Measurements from ENCODE around the gene PIGZ. TPM values are rescaled to one million over a fixed set of nuclear protein-coding genes. Genes with fewer than 3 reads are reported as not detected.

The PIGZ gene
- total RNA-seq, 1 donor from 2014 or later: 4.7 TPM

DNA sequence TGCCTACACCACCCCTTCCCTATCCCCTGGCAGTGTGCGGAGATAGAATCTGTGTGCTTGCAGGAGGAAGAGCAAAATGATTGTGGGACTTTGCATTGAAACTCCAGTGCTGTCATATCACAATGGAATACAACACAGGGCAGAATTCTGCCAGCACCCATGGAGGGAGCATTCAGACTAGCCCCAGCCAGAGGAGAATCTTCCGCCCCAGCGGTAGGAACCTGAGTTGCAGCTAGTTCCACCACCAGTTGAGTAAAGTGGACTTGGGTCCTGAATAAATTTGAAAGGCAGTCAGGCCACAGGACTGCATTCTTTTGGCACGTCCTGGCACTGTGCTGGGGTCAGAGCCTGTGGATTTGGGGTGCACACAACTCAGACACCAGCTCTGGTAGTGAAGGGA, 53.8 kb downstream of the PIGZ start:
- Mint-ChIP-seq H3K27me3 (no peaks in the 10 kb centered on the region), H3K27ac (peak overlapping the region; percentile 53), H3K4me1 (ENCODE audit: low read depth) (no peaks in the 10 kb centered on the region), H3K4me3 (ENCODE audit: low read depth) (no peak overlapping the region), H3K36me3 (ENCODE audit: insufficient read depth) (peaks cover 29% of the 10 kb centered on the region), H3K9me3 (ENCODE audit: low read depth) (peaks cover 7% of the 10 kb centered on the region)
- TF ChIP-seq, protein P1, sequence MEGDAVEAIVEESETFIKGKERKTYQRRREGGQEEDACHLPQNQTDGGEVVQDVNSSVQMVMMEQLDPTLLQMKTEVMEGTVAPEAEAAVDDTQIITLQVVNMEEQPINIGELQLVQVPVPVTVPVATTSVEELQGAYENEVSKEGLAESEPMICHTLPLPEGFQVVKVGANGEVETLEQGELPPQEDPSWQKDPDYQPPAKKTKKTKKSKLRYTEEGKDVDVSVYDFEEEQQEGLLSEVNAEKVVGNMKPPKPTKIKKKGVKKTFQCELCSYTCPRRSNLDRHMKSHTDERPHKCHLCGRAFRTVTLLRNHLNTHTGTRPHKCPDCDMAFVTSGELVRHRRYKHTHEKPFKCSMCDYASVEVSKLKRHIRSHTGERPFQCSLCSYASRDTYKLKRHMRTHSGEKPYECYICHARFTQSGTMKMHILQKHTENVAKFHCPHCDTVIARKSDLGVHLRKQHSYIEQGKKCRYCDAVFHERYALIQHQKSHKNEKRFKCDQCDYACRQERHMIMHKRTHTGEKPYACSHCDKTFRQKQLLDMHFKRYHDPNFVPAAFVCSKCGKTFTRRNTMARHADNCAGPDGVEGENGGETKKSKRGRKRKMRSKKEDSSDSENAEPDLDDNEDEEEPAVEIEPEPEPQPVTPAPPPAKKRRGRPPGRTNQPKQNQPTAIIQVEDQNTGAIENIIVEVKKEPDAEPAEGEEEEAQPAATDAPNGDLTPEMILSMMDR (IDR thresholded peaks at IDR 0.05; ENCODE audit: unreplicated experiment): no peak
- DNase-seq (ENCODE audit: low spot score, unreplicated experiment): no peak

DNA sequence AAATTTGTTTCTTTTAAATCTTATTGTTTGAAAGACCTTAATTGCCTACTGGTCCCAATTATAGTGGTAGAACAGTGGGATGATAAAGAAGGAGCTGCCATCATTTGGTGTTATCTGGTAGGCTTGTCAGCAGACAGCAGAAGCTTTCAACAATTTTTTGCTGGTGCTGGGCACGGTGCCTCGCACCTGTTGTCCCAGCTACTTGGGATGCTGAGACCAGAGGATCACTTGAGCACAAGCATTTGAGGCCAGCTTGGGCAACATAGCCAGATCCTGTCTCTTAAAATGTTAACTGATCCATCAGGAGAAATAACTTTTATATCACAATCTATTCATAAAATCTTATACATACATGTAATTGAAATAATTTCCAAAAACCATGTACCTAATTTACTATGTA, 64.9 kb downstream of the PIGZ start:
- Mint-ChIP-seq H3K4me3 (ENCODE audit: low read depth) (no peak overlapping the region), H3K36me3 (ENCODE audit: insufficient read depth) (peaks cover 31% of the 10 kb centered on the region), H3K9me3 (ENCODE audit: low read depth) (no peaks in the 10 kb centered on the region), H3K27me3 (no peaks in the 10 kb centered on the region), H3K4me1 (ENCODE audit: low read depth) (no peaks in the 10 kb centered on the region), H3K27ac (no peak overlapping the region)
- no peak for DNase-seq (ENCODE audit: low spot score, unreplicated experiment)
- TF ChIP-seq, protein P1 (IDR thresholded peaks at IDR 0.05; ENCODE audit: unreplicated experiment): no peak

DNA sequence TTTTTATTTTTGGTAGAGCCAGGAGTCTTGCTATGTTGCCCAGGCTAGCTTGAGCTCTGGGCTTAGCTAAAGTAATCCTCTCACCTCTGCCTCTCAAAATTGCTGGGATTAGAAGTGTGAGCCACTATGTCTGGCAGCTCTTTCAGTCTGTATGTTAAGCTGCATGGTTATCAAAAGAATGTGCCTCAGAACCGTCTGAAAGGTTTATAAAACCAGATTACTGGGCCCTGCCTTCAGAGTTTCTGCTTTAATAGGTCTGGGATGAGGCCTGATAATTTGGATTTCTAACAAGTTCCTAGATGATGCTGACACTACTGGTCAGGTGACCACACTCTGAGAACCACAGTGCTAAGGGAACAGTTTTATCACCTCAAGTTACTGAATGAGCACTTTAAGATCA, 66.3 kb downstream of the PIGZ start:
- peaks cover 25% of the 10 kb centered on the region for H3K36me3 Mint-ChIP-seq (ENCODE audit: insufficient read depth)
- TF ChIP-seq, protein P1 (IDR thresholded peaks at IDR 0.05; ENCODE audit: unreplicated experiment): no peak
- no peak overlapping the region for H3K27ac Mint-ChIP-seq
- H3K27me3 Mint-ChIP-seq: no peaks in the 10 kb centered on the region
- no peaks in the 10 kb centered on the region for H3K9me3 Mint-ChIP-seq (ENCODE audit: low read depth)
- DNase-seq (ENCODE audit: low spot score, unreplicated experiment): no peak
- no peak overlapping the region for H3K4me3 Mint-ChIP-seq (ENCODE audit: low read depth)
- peaks cover 4% of the 10 kb centered on the region for H3K4me1 Mint-ChIP-seq (ENCODE audit: low read depth)

DNA sequence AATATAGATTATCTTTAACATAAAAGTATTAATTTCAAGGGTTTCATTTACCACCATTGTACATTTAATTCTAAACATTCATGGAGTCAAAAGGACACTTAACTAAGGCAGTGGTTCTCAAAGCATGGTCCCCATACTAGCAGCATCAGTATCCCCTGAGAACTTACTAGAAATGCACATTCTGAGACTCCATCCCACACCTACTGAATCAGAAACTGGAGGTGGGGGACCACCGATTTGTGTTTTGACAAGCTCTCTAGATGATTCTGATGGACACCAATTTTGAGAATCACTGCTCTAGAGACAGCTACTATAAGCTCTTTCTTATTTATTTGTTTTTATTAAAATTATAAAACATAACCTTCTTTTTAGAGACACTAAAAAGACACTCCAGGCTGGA, 66.9 kb downstream of the PIGZ start:
- no peak overlapping the region for H3K27ac Mint-ChIP-seq
- no peak for DNase-seq (ENCODE audit: low spot score, unreplicated experiment)
- no peak overlapping the region for H3K4me3 Mint-ChIP-seq (ENCODE audit: low read depth)
- H3K4me1 Mint-ChIP-seq (ENCODE audit: low read depth): peaks cover 7% of the 10 kb centered on the region
- H3K9me3 Mint-ChIP-seq (ENCODE audit: low read depth): no peaks in the 10 kb centered on the region
- H3K27me3 Mint-ChIP-seq: no peaks in the 10 kb centered on the region
- peaks cover 24% of the 10 kb centered on the region for H3K36me3 Mint-ChIP-seq (ENCODE audit: insufficient read depth)
- TF ChIP-seq, protein P1 (IDR thresholded peaks at IDR 0.05; ENCODE audit: unreplicated experiment): no peak

Other genes with a start within 250 kb of the PIGZ start
- gene PAK2, start 229.0 kb downstream of the PIGZ start, total RNA-seq: 71.9 and 72.1 TPM in 2 replicates
- gene SENP5, start 100.9 kb downstream of the PIGZ start, total RNA-seq: 41.1 and 41.4 TPM in 2 replicates
- gene NCBP2, start 26.3 kb downstream of the PIGZ start, total RNA-seq: 79.9 and 84.9 TPM in 2 replicates
- 4.8 and 5.0 TPM in 2 replicates for gene MELTF, start 61.0 kb upstream of the PIGZ start, total RNA-seq